Measurements from ENCODE around the gene TNFRSF13B.

The TNFRSF13B gene

DNA sequence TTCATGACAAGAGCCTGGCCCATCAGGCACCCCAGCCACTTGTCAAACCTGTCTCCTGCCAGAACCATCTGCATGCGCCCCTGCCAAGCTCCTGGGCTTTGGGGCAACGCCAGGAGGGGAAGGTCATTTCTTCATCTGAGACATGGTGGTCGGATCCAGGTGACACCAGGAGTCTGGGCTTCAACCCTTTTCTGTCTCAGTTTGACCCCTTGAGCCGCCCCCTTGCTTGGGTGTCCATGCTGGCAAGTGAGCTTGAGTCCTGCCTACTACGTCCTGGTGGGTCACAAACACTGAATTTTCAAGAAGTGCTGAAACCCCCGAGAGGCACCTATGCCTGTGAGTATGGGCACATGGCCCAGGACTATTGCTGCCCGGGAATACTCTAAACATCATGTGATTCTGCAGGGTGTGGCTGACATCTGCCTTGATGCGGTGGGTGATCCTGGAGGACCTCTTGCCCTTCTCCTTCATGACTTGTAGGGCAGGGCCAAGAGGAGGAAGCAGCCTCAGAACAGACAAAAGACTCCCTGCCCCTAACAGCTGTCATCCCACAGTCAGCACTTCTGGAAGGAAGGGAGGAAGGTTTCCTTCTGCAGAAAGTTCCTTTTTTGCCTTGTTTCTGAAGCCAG, 43.4 kb downstream of the TNFRSF13B start:
- ATAC-seq (ENCODE audit: insufficient read depth, low read depth), result no peak
- Histone ChIP-seq H3K4me2 (ENCODE audit: insufficient read depth, low read length) (no peak overlapping the region), H3K9me3 (ENCODE audit: insufficient read depth, low read length, severe bottlenecking) (no peaks in the 10 kb centered on the region), H2AFZ (ENCODE audit: low read depth, low read length) (no peak overlapping the region), H3K79me2 (ENCODE audit: insufficient read depth, low read length) (no peaks in the 10 kb centered on the region), H3K9ac (ENCODE audit: low read depth, low read length) (no peak overlapping the region), H3K36me3 (ENCODE audit: insufficient read depth, low read length) (no peaks in the 10 kb centered on the region), H3K27me3 (ENCODE audit: insufficient read depth, low read length, poor library complexity) (no peaks in the 10 kb centered on the region), H3K4me3 (ENCODE audit: low read depth in 1 of 2, low read length in 2 of 2) (no peak overlapping the region), H3K27ac (ENCODE audit: low read length) (no peak overlapping the region), H4K20me1 (ENCODE audit: insufficient read depth, low read length) (no peaks in the 10 kb centered on the region), H3K4me1 (ENCODE audit: insufficient read depth, low read length) (no peaks in the 10 kb centered on the region)
- DNase-seq, result no peak
- no peak for TF ChIP-seq EZH2 (IDR thresholded peaks at IDR 0.05; ENCODE audit: borderline replicate concordance, low read depth, low read length, severe bottlenecking)
- TF ChIP-seq, protein P1, sequence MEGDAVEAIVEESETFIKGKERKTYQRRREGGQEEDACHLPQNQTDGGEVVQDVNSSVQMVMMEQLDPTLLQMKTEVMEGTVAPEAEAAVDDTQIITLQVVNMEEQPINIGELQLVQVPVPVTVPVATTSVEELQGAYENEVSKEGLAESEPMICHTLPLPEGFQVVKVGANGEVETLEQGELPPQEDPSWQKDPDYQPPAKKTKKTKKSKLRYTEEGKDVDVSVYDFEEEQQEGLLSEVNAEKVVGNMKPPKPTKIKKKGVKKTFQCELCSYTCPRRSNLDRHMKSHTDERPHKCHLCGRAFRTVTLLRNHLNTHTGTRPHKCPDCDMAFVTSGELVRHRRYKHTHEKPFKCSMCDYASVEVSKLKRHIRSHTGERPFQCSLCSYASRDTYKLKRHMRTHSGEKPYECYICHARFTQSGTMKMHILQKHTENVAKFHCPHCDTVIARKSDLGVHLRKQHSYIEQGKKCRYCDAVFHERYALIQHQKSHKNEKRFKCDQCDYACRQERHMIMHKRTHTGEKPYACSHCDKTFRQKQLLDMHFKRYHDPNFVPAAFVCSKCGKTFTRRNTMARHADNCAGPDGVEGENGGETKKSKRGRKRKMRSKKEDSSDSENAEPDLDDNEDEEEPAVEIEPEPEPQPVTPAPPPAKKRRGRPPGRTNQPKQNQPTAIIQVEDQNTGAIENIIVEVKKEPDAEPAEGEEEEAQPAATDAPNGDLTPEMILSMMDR (IDR thresholded peaks at IDR 0.05; ENCODE audit: borderline replicate concordance, extremely low read depth, low read length, poor library complexity, severe bottlenecking), result no peak

GRCh38 chr17:16927641-16928321, 44.1 kb downstream of the TNFRSF13B start:
- Histone ChIP-seq H3K36me3 (ENCODE audit: insufficient read depth, low read length) (no peaks in the 10 kb centered on the region), H3K27me3 (ENCODE audit: insufficient read depth, low read length, poor library complexity) (no peaks in the 10 kb centered on the region), H3K27ac (ENCODE audit: low read length) (no peak overlapping the region), H3K79me2 (ENCODE audit: insufficient read depth, low read length) (no peaks in the 10 kb centered on the region), H3K4me3 (ENCODE audit: low read depth in 1 of 2, low read length in 2 of 2) (no peak overlapping the region), H4K20me1 (ENCODE audit: insufficient read depth, low read length) (no peaks in the 10 kb centered on the region), H3K4me2 (ENCODE audit: insufficient read depth, low read length) (no peak overlapping the region), H3K9ac (ENCODE audit: low read depth, low read length) (no peak overlapping the region), H2AFZ (ENCODE audit: low read depth, low read length) (no peak overlapping the region), H3K4me1 (ENCODE audit: insufficient read depth, low read length) (no peaks in the 10 kb centered on the region), H3K9me3 (ENCODE audit: insufficient read depth, low read length, severe bottlenecking) (no peaks in the 10 kb centered on the region)
- DNase-seq (no peak), ATAC-seq (ENCODE audit: insufficient read depth, low read depth) (no peak)
- TF ChIP-seq, protein P1 (IDR thresholded peaks at IDR 0.05; ENCODE audit: borderline replicate concordance, extremely low read depth, low read length, poor library complexity, severe bottlenecking), result no peak
- TF ChIP-seq EZH2 (IDR thresholded peaks at IDR 0.05; ENCODE audit: borderline replicate concordance, low read depth, low read length, severe bottlenecking), result no peak

GRCh38 chr17:16926571-16927451, 45.1 kb downstream of the TNFRSF13B start:
- no peak overlapping the region for H3K27ac ChIP-seq (ENCODE audit: low read length)
- no peak overlapping the region for H2AFZ ChIP-seq (ENCODE audit: low read depth, low read length)
- H3K4me1 ChIP-seq (ENCODE audit: insufficient read depth, low read length), result no peaks in the 10 kb centered on the region
- no peak overlapping the region for H3K4me2 ChIP-seq (ENCODE audit: insufficient read depth, low read length)
- no peaks in the 10 kb centered on the region for H4K20me1 ChIP-seq (ENCODE audit: insufficient read depth, low read length)
- ATAC-seq (ENCODE audit: insufficient read depth, low read depth) (no peak), DNase-seq (no peak)
- no peaks in the 10 kb centered on the region for H3K36me3 ChIP-seq (ENCODE audit: insufficient read depth, low read length)
- H3K9ac ChIP-seq (ENCODE audit: low read depth, low read length), result no peak overlapping the region
- TF ChIP-seq, protein P1 (IDR thresholded peaks at IDR 0.05; ENCODE audit: borderline replicate concordance, extremely low read depth, low read length, poor library complexity, severe bottlenecking), result no peak
- TF ChIP-seq EZH2 (IDR thresholded peaks at IDR 0.05; ENCODE audit: borderline replicate concordance, low read depth, low read length, severe bottlenecking), result no peak
- H3K4me3 ChIP-seq (ENCODE audit: low read depth in 1 of 2, low read length in 2 of 2), result no peak overlapping the region
- H3K27me3 ChIP-seq (ENCODE audit: insufficient read depth, low read length, poor library complexity), result no peaks in the 10 kb centered on the region
- H3K79me2 ChIP-seq (ENCODE audit: insufficient read depth, low read length), result no peaks in the 10 kb centered on the region
- H3K9me3 ChIP-seq (ENCODE audit: insufficient read depth, low read length, severe bottlenecking), result no peaks in the 10 kb centered on the region

All from DND-41 (cell line).